SU-DHL-6 (cell line): ENCODE results near the gene ANKRD27.

Experiments
- H2AFZ ChIP-seq: fragments of 200-600 bp; sonication (generic); 2 replicates; pipeline ENCODE4 v1.6.1; 2014; ENCODE audit warnings: low read depth, mild to moderate bottlenecking, moderate library complexity, mixed read lengths, antibody characterized with exemption, low read length; ENCODE audit not compliant: severe bottlenecking
- H3F3A ChIP-seq: fragments of 200-600 bp; shearing (Covaris generic); 2 replicates; pipeline ENCODE4 v1.6.0; 2016; ENCODE audit warnings: antibody characterized with exemption, mild to moderate bottlenecking; ENCODE audit not compliant: insufficient read depth
- H3K27ac ChIP-seq: fragments of 200-600 bp; sonication (generic); 2 replicates; pipeline ENCODE4 v1.5.1; 2016; ENCODE audit warnings: low read depth, mild to moderate bottlenecking, low read length, moderate library complexity, mixed read lengths
- H3K27me3 ChIP-seq: fragments of 200-600 bp; sonication (generic), shearing (Covaris generic); 2 replicates; pipeline ENCODE4 v1.6.0; 2014; ENCODE audit warnings: mild to moderate bottlenecking, low read length
- H3K36me3 ChIP-seq: fragments of 200-600 bp; sonication (generic); 2 replicates; pipeline ENCODE4 v1.6.1; 2014; ENCODE audit warnings: mild to moderate bottlenecking, low read length, mixed read lengths
- H3K4me2 ChIP-seq: fragments of 300-600, 200-600 bp; shearing (Covaris generic), sonication (generic); 2 replicates; pipeline ENCODE4 v1.6.0; 2014; ENCODE audit warnings: low read length, low read depth, mild to moderate bottlenecking; ENCODE audit not compliant: poor library complexity, severe bottlenecking
- H3K4me3 ChIP-seq: fragments of 200-600 bp; sonication (generic); 2 replicates; pipeline ENCODE4 v1.5.1; 2014; ENCODE audit warnings: antibody characterized with exemption, low read length, mild to moderate bottlenecking, mixed read lengths; ENCODE audit not compliant: insufficient read depth, poor library complexity, severe bottlenecking
- H3K79me2 ChIP-seq: fragments of 200-600 bp; sonication (generic); 2 replicates; pipeline ENCODE4 v1.6.1; 2014; ENCODE audit warnings: mild to moderate bottlenecking, low read length, moderate library complexity; ENCODE audit not compliant: insufficient read depth
- H3K9ac ChIP-seq: fragments of 200-600 bp; sonication (generic); 2 replicates; pipeline ENCODE4 v1.7.0; 2014; ENCODE audit warnings: mild to moderate bottlenecking, low read length
- H3K9me2 ChIP-seq: fragments of 200-600 bp; sonication (generic); replicated peaks from 2 replicates; pipeline ENCODE4 v1.6.1; 2014; ENCODE audit warnings: low read length; ENCODE audit not compliant: insufficient read depth
- H3K9me3 ChIP-seq: fragments of 200-600 bp; sonication (generic); 2 replicates; pipeline ENCODE4 v1.6.1; 2014; ENCODE audit warnings: low read length, mixed read lengths; ENCODE audit not compliant: insufficient read depth
- H4K20me1 ChIP-seq: fragments of 200-600 bp; sonication (generic); 2 replicates; pipeline ENCODE4 v1.6.1; 2014; ENCODE audit warnings: low read depth, mild to moderate bottlenecking, antibody characterized with exemption, low read length, moderate library complexity, mixed read lengths
- EZH2phosphoT487 ChIP-seq: fragments of 200-600 bp; sonication (generic), shearing (Covaris generic); conservative IDR thresholded peaks from 2 replicates; pipeline ENCODE4 v1.6.1; 2018; ENCODE audit warnings: mild to moderate bottlenecking, antibody characterized with exemption, low read length, moderate library complexity, mixed read lengths
- TF ChIP-seq, protein P1 (sequence below): fragments of 200-600 bp; sonication (generic); IDR thresholded peaks from one replicate; pipeline ENCODE4 v1.5.1; 2017; ENCODE audit warnings: antibody characterized with exemption, mild to moderate bottlenecking, low read length, moderate library complexity; ENCODE audit not compliant: insufficient read depth, poor library complexity, severe bottlenecking

The ANKRD27 gene

DNA sequence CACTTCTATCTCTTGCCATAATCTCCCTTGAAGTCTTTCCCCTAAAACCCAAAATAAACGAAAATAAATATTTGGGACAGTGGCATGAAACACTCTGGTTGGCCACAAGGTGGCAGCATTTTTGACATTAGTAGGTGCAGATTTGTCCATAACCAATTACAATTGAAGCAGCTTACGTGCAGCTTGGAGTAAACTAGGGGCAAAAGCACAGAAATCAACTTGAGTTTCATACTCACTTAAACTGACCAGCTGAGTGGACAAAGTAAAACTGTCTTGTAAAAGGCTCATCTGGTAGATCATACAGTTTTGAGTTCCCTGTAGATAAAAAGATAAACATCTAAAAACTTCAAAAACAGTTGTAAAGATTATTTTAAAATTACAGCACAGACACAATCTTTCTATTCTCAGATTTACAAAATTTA lies 75.2 kb downstream of the ANKRD27 start:
- no peaks in the 10 kb centered on the region for H3K9me2 ChIP-seq
- H3F3A ChIP-seq = peaks cover 4% of the 10 kb centered on the region; the same call in 1 of the 2 replicates
- no peak for TF ChIP-seq EZH2phosphoT487
- TF ChIP-seq, protein P1, sequence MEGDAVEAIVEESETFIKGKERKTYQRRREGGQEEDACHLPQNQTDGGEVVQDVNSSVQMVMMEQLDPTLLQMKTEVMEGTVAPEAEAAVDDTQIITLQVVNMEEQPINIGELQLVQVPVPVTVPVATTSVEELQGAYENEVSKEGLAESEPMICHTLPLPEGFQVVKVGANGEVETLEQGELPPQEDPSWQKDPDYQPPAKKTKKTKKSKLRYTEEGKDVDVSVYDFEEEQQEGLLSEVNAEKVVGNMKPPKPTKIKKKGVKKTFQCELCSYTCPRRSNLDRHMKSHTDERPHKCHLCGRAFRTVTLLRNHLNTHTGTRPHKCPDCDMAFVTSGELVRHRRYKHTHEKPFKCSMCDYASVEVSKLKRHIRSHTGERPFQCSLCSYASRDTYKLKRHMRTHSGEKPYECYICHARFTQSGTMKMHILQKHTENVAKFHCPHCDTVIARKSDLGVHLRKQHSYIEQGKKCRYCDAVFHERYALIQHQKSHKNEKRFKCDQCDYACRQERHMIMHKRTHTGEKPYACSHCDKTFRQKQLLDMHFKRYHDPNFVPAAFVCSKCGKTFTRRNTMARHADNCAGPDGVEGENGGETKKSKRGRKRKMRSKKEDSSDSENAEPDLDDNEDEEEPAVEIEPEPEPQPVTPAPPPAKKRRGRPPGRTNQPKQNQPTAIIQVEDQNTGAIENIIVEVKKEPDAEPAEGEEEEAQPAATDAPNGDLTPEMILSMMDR = peak; percentile 85
- no peaks in the 10 kb centered on the region for H3K9me3 ChIP-seq
- no peaks in the 10 kb centered on the region for H3K79me2 ChIP-seq
- no peaks in the 10 kb centered on the region for H3K27me3 ChIP-seq
- no peak overlapping the region for H3K9ac ChIP-seq
- H4K20me1 ChIP-seq = no peaks in the 10 kb centered on the region
- no peak overlapping the region for H3K4me2 ChIP-seq
- H3K36me3 ChIP-seq = peaks cover 27% of the 10 kb centered on the region
- H2AFZ ChIP-seq = no peak overlapping the region
- H3K4me3 ChIP-seq = no peak overlapping the region
- H3K27ac ChIP-seq = no peak overlapping the region

DNA sequence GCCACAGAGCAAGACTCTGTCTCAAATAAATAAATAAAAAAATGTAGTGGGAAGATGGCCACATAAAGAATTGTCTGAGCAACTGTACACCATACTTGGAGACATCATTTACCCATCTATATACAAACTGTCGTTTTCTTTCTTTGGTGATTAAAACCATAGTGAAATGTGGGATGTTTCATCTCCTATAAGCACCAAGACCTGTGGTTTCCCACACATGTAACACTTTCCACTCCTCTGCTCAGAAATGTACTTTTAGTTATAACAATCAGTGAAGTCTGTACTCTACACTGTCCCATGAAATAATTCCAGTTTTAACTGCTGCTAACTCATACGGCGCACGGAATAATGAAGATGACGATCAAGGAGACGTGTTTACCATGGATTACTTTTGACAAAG lies 75.7 kb downstream of the ANKRD27 start:
- Histone ChIP-seq H3F3A (peaks cover 4% of the 10 kb centered on the region; the same call in 1 of the 2 replicates), H2AFZ (no peak overlapping the region), H3K9me2 (no peaks in the 10 kb centered on the region), H3K4me2 (no peak overlapping the region), H3K9me3 (no peaks in the 10 kb centered on the region), H3K27ac (no peak overlapping the region), H3K4me3 (no peak overlapping the region), H3K9ac (no peak overlapping the region), H3K27me3 (no peaks in the 10 kb centered on the region), H3K79me2 (no peaks in the 10 kb centered on the region), H4K20me1 (no peaks in the 10 kb centered on the region), H3K36me3 (peaks cover 30% of the 10 kb centered on the region)
- TF ChIP-seq, protein P1 = no peak
- no peak for TF ChIP-seq EZH2phosphoT487

DNA sequence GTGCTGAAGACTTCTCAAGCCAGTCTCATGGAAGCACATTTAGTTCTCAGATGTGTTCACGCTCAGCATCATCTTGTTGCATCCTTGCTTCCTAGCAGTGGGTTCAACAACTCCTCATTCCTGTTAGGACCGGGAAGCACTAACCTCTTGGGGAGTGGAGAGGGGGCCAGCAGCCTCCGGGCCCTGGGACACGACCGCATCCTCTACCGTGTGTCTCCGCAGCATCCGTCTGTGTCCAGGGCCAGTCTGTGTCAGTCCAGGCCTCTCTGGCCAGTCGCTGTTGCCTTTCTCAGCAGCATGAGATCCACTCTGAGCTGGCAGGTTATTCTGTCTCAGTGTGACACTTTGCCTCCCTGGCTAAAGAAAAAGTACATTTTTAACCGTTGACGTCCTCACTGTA lies 77.0 kb downstream of the ANKRD27 start:
- no peak overlapping the region for H3K27ac ChIP-seq
- H3K79me2 ChIP-seq = no peaks in the 10 kb centered on the region
- H3K27me3 ChIP-seq = no peaks in the 10 kb centered on the region
- H3K9ac ChIP-seq = no peak overlapping the region
- no peak overlapping the region for H2AFZ ChIP-seq
- H3K4me2 ChIP-seq = no peak overlapping the region
- peaks cover 4% of the 10 kb centered on the region; the same call in 1 of the 2 replicates for H3F3A ChIP-seq
- peaks cover 32% of the 10 kb centered on the region for H3K36me3 ChIP-seq
- no peaks in the 10 kb centered on the region for H3K9me3 ChIP-seq
- no peaks in the 10 kb centered on the region for H3K9me2 ChIP-seq
- H3K4me3 ChIP-seq = no peak overlapping the region
- no peak for TF ChIP-seq EZH2phosphoT487
- TF ChIP-seq, protein P1 = no peak
- no peaks in the 10 kb centered on the region for H4K20me1 ChIP-seq

DNA sequence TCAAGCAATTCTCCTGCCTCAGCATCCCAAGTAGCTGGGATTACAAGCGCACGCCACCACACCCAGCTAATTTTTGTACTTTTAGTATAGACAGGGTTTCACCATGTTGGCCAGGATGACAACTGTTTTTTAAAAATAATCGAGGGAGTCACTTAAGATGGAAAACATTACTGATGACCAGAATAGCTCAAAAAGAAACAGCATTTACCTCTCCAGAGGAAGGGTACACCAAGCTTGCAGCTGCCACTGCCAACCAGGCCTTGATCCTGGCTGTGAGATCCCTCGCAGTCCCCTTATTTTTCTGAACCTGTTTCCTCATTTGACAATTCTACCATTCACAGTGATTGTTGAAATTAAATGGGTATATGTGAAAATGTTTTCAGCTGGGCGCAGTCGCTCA lies 79.5 kb downstream of the ANKRD27 start:
- no peak overlapping the region for H3K27ac ChIP-seq
- H4K20me1 ChIP-seq = no peaks in the 10 kb centered on the region
- no peak overlapping the region for H3K4me3 ChIP-seq
- H3K36me3 ChIP-seq = peaks cover 32% of the 10 kb centered on the region
- no peak overlapping the region for H2AFZ ChIP-seq
- H3K9ac ChIP-seq = no peak overlapping the region
- TF ChIP-seq, protein P1 = no peak
- no peak for TF ChIP-seq EZH2phosphoT487
- H3K79me2 ChIP-seq = no peaks in the 10 kb centered on the region
- H3F3A ChIP-seq = peaks cover 4% of the 10 kb centered on the region; the same call in 1 of the 2 replicates
- no peaks in the 10 kb centered on the region for H3K9me2 ChIP-seq
- no peaks in the 10 kb centered on the region for H3K27me3 ChIP-seq
- no peak overlapping the region for H3K4me2 ChIP-seq
- no peaks in the 10 kb centered on the region for H3K9me3 ChIP-seq
